HUES64 (cell line): ENCODE results near the gene RNPEP.

Experiments used
- H3K27ac ChIP-seq: 2 replicates; pipeline ENCODE4 v1.7.0; 2013; ENCODE audit warnings: low read depth, low read length, inconsistent platforms
- H3K27me3 ChIP-seq: 2 replicates; pipeline ENCODE4 v1.6.1; 2013; ENCODE audit warnings: mild to moderate bottlenecking, low read length; ENCODE audit not compliant: insufficient read depth
- H3K36me3 ChIP-seq: 2 replicates; pipeline ENCODE4 v1.6.1; 2013; ENCODE audit warnings: mild to moderate bottlenecking, low read length; ENCODE audit not compliant: insufficient read depth
- H3K4me1 ChIP-seq: 2 replicates; pipeline ENCODE4 v1.6.1; 2013; ENCODE audit warnings: mild to moderate bottlenecking, low read length, moderate library complexity; ENCODE audit not compliant: insufficient read depth
- H3K4me3 ChIP-seq: 2 replicates; pipeline ENCODE4 v1.5.1; 2013; ENCODE audit warnings: mild to moderate bottlenecking, low read length, moderate library complexity
- H3K9ac ChIP-seq: 2 replicates; pipeline ENCODE4 v1.6.1; 2013; ENCODE audit warnings: mild to moderate bottlenecking, low read depth, low read length
- H3K9me3 ChIP-seq: 2 replicates; pipeline ENCODE4 v1.6.1; 2013; ENCODE audit warnings: low read depth, low read length; ENCODE audit not compliant: insufficient read depth
- WGBS: fragments of 150-250, 120-280 bp; methylation state at CpG from one replicate; pipeline ENCODE4 v1.1.7; 2013; ENCODE audit warnings: missing lambda C conversion rate; 5-methylcytosine and 5-hydroxymethylcytosine counted together

The RNPEP gene

GRCh38 chr1:201999625-202000238 lies 17.3 kb downstream of the RNPEP start:
- Histone ChIP-seq H3K9me3 (no peaks in the 10 kb centered on the region), H3K36me3 (peaks cover 85% of the 10 kb centered on the region), H3K27ac (no peak overlapping the region), H3K27me3 (no peaks in the 10 kb centered on the region), H3K9ac (no peak overlapping the region), H3K4me3 (no peak overlapping the region), H3K4me1 (no peaks in the 10 kb centered on the region)
- 78% methylated on average over 16 of the region's 16 CpGs for WGBS

GRCh38 chr1:202002507-202002906 lies 20.1 kb downstream of the RNPEP start:
- Histone ChIP-seq H3K9ac (no peak overlapping the region), H3K27me3 (no peaks in the 10 kb centered on the region), H3K9me3 (no peaks in the 10 kb centered on the region), H3K36me3 (peaks cover 70% of the 10 kb centered on the region), H3K27ac (no peak overlapping the region), H3K4me1 (peaks cover 11% of the 10 kb centered on the region), H3K4me3 (no peak overlapping the region)
- WGBS: 80% methylated on average over 8 of the region's 9 CpGs

GRCh38 chr1:202004711-202005110 lies 22.3 kb downstream of the RNPEP start:
- WGBS: 87% methylated on average over 9 of the region's 9 CpGs
- Histone ChIP-seq H3K4me3 (no peak overlapping the region), H3K27ac (no peak overlapping the region), H3K36me3 (peaks cover 57% of the 10 kb centered on the region), H3K27me3 (no peaks in the 10 kb centered on the region), H3K9me3 (no peaks in the 10 kb centered on the region), H3K9ac (no peak overlapping the region), H3K4me1 (peaks cover 28% of the 10 kb centered on the region)

- Histone ChIP-seq H3K9ac (no peak overlapping the region), H3K9me3 (no peaks in the 10 kb centered on the region), H3K4me1 (peaks cover 36% of the 10 kb centered on the region), H3K4me3 (no peak overlapping the region), H3K36me3 (peaks cover 45% of the 10 kb centered on the region), H3K27ac (no peak overlapping the region; the same call in 1 of the 2 replicates), H3K27me3 (no peaks in the 10 kb centered on the region)
- WGBS: 93% methylated on average over 2 of the region's 2 CpGs
Measured at GRCh38 chr1:202005958-202006357, 23.5 kb downstream of the RNPEP start.

- no peak overlapping the region for H3K4me3 ChIP-seq
- 78% methylated on average over 8 of the region's 8 CpGs for WGBS
- peak overlapping the region; percentile 68 for H3K27ac ChIP-seq
- H3K27me3 ChIP-seq: no peaks in the 10 kb centered on the region
- peaks cover 39% of the 10 kb centered on the region for H3K4me1 ChIP-seq
- no peaks in the 10 kb centered on the region for H3K9me3 ChIP-seq
- peak overlapping the region; percentile 60; the same call in 1 of the 2 replicates for H3K9ac ChIP-seq
- peaks cover 35% of the 10 kb centered on the region for H3K36me3 ChIP-seq
Measured at GRCh38 chr1:202007304-202007703, 24.9 kb downstream of the RNPEP start.

- WGBS: 59% methylated on average over 9 of the region's 11 CpGs
- Histone ChIP-seq H3K27me3 (no peaks in the 10 kb centered on the region), H3K4me3 (peak overlapping the region; percentile 34), H3K9me3 (no peaks in the 10 kb centered on the region), H3K36me3 (peaks cover 29% of the 10 kb centered on the region), H3K27ac (peak overlapping the region; percentile 68), H3K4me1 (peaks cover 39% of the 10 kb centered on the region), H3K9ac (peak overlapping the region; percentile 60)
Measured at GRCh38 chr1:202007805-202008489, 25.5 kb downstream of the RNPEP start.

- WGBS: 20% methylated on average over 11 of the region's 11 CpGs
- no peaks in the 10 kb centered on the region for H3K27me3 ChIP-seq
- H3K27ac ChIP-seq: peak overlapping the region; percentile 87
- peak overlapping the region; percentile 66 for H3K4me3 ChIP-seq
- peaks cover 25% of the 10 kb centered on the region for H3K36me3 ChIP-seq
- H3K4me1 ChIP-seq: peaks cover 39% of the 10 kb centered on the region
- H3K9ac ChIP-seq: peak overlapping the region; percentile 53
- H3K9me3 ChIP-seq: no peaks in the 10 kb centered on the region
Measured at GRCh38 chr1:202009326-202010179, 27.1 kb downstream of the RNPEP start.

GRCh38 chr1:202010180-202011015 lies 27.9 kb downstream of the RNPEP start, which contains the start of gene ELF3:
Gene ELF3, plus strand, starts transcription at chr1:202010587. Its CDS starts 550 bp downstream, at chr1:202011137.
- Histone ChIP-seq H3K27me3 (no peaks in the 10 kb centered on the region), H3K9me3 (no peaks in the 10 kb centered on the region), H3K4me3 (peak within 1 kb of the TSS; percentile 66), H3K36me3 (peaks cover 21% of the 10 kb centered on the region), H3K4me1 (peaks cover 39% of the 10 kb centered on the region), H3K9ac (peak within 1 kb of the TSS; percentile 63), H3K27ac (peak within 1 kb of the TSS; percentile 87)
- 13% methylated on average over 23 of the region's 24 CpGs for WGBS

GRCh38 chr1:202011994-202012393 lies 29.5 kb downstream of the RNPEP start:
- Histone ChIP-seq H3K27me3 (no peaks in the 10 kb centered on the region), H3K4me3 (no peak overlapping the region), H3K9ac (no peak overlapping the region), H3K27ac (no peak overlapping the region), H3K36me3 (peaks cover 25% of the 10 kb centered on the region; the same call in 1 of the 2 replicates), H3K9me3 (no peaks in the 10 kb centered on the region), H3K4me1 (peaks cover 34% of the 10 kb centered on the region)
- WGBS: 93% methylated on average over 11 of the region's 11 CpGs

GRCh38 chr1:202012544-202013478 lies 30.4 kb downstream of the RNPEP start:
- Histone ChIP-seq H3K36me3 (peaks cover 25% of the 10 kb centered on the region; the same call in 1 of the 2 replicates), H3K27ac (no peak overlapping the region), H3K27me3 (no peaks in the 10 kb centered on the region), H3K9me3 (no peaks in the 10 kb centered on the region), H3K4me1 (peaks cover 26% of the 10 kb centered on the region), H3K4me3 (no peak overlapping the region), H3K9ac (no peak overlapping the region)
- 93% methylated on average over 35 of the region's 35 CpGs for WGBS
